ENCODE data around the gene SGK2. TPM values are rescaled to one million over a fixed set of nuclear protein-coding genes. Genes with fewer than 3 reads are reported as not detected.
A peak's percentile ranks its signal among the peaks of the same experiment; 100 is the strongest.

The SGK2 gene
- total and polyA plus RNA-seq, 2 of the 13 experiments (the other 11 are each of a cell fraction or from before 2014, with no cell fraction given), result 6.2 to 29.4 TPM

- TF ChIP-seq ZNF704 (CRISPR knock-in tag; IDR thresholded peaks at IDR 0.05; ENCODE audit: borderline replicate concordance) (no peak; the same call in 1 of the 2 replicates), ZNF326 (CRISPR knock-in tag; IDR thresholded peaks at IDR 0.05; ENCODE audit: borderline replicate concordance) (no peak), SATB2 (CRISPR knock-in tag; IDR thresholded peaks at IDR 0.05) (no peak), JUND (CRISPR knock-in tag; IDR thresholded peaks at IDR 0.05) (no peak; the same call in 1 of the 2 replicates), ZNF292 (CRISPR knock-in tag; IDR thresholded peaks at IDR 0.05; ENCODE audit: borderline replicate concordance, low read depth) (no peak), TCF7 (IDR thresholded peaks at IDR 0.05; ENCODE audit: low read depth) (no peak), ZNF781 (CRISPR knock-in tag; IDR thresholded peaks at IDR 0.05; ENCODE audit: borderline replicate concordance, not compliant biosample characterization) (no peak), AKAP8 (CRISPR knock-in tag; IDR thresholded peaks at IDR 0.05) (peak; percentile 81; the same call in 1 of the 2 replicates), HOXA5 (CRISPR knock-in tag; IDR thresholded peaks at IDR 0.05) (no peak), CBX1 (IDR thresholded peaks at IDR 0.05; ENCODE audit: low read depth) (peak; percentile 68), ZNF816 (CRISPR knock-in tag; IDR thresholded peaks at IDR 0.05; ENCODE audit: borderline replicate concordance) (no peak), ZNF773 (CRISPR knock-in tag; IDR thresholded peaks at IDR 0.05; ENCODE audit: borderline replicate concordance) (no peak), CREM (IDR thresholded peaks at IDR 0.05) (no peak), CREM (CRISPR knock-in tag; IDR thresholded peaks at IDR 0.05) (no peak), ZKSCAN8 (CRISPR knock-in tag; IDR thresholded peaks at IDR 0.05; ENCODE audit: borderline replicate concordance) (no peak; the same call in 1 of the 2 replicates), PRPF4 (IDR thresholded peaks at IDR 0.05; ENCODE audit: low read depth, low read length, poor library complexity, severe bottlenecking) (no peak), ZNF740 (CRISPR knock-in tag; IDR thresholded peaks at IDR 0.05) (0 out of 2 replicates have a peak, but pooled peaks have one; percentile 59), ZNF761 (CRISPR knock-in tag; conservative IDR thresholded peaks at IDR 0.05) (no peak), NFE2L1 (CRISPR knock-in tag; IDR thresholded peaks at IDR 0.05; ENCODE audit: borderline replicate concordance) (no peak), ZNF841 (CRISPR knock-in tag; IDR thresholded peaks at IDR 0.05; ENCODE audit: borderline replicate concordance) (no peak), SIX4 (CRISPR knock-in tag; IDR thresholded peaks at IDR 0.05) (no peak), THAP7 (CRISPR knock-in tag; IDR thresholded peaks at IDR 0.05) (no peak), ATF6 (CRISPR knock-in tag; conservative IDR thresholded peaks at IDR 0.05) (no peak), FOXM1 (CRISPR knock-in tag; IDR thresholded peaks at IDR 0.05) (no peak), SOX6 (IDR thresholded peaks at IDR 0.05) (no peak), SOX6 (CRISPR knock-in tag; IDR thresholded peaks at IDR 0.05) (peak; percentile 62), BRCA1 (CRISPR knock-in tag; IDR thresholded peaks at IDR 0.05) (no peak), REPIN1 (CRISPR knock-in tag; IDR thresholded peaks at IDR 0.05; ENCODE audit: borderline replicate concordance, low read depth) (peak; percentile 74; the same call in 1 of the 2 replicates)
These were observed 44.7 kb upstream of the SGK2 start (continued) for GRCh38 chr20:43513931-43514647.

All from HepG2 (cell line).